ENCODE results near the gene FKBP11. TPM values are rescaled to one million over a fixed set of nuclear protein-coding genes. Genes with fewer than 3 reads are reported as not detected.

FKBP11 gene
- total RNA-seq, 2 donors from 2014 or later, result 30.1 to 30.7 TPM

DNA sequence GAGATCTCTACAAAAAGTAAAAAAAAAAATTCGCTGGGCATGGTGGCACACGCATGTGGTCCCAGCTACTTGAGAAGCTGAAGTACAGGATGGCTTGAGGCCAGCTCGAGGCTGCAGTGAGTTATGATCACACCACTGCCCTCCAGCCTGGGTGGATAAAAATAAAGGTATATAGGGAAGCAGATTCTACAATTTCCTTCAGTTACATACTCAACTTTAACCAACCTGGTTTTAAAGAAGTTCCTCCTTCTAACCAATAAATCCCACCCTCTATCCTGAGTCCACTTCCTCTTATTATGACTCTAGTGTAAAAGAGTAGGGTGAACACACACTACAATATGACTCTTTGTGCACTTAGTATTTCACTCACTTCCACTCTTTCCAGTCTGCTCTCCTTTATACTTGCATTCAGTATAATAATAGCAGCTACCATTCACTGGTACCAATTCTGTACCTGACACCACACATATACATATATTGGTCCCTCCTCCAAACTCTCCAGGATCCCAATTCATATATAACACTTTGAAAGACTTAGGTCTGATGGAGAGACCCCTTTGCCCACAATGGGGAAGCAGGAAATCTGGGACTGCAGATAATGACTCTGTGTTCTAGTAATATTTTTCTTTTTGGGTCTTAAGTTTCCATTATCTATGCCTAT, 29.7 kb upstream of the FKBP11 start:
- Mint-ChIP-seq H3K9me3 (no peaks in the 10 kb centered on the region), H3K27me3 (ENCODE audit: insufficient read depth) (no peaks in the 10 kb centered on the region), H3K27ac (no peak overlapping the region), H3K36me3 (ENCODE audit: low read depth) (peaks cover 39% of the 10 kb centered on the region), H3K4me3 (peak overlapping the region; percentile 98), H3K4me1 (peaks cover 17% of the 10 kb centered on the region)
- H3K4me3 ChIP-seq (ENCODE audit: low read length), result peak overlapping the region; percentile 96
- peaks cover 5% of the 10 kb centered on the region for H3K4me1 ChIP-seq (ENCODE audit: control insufficient read depth, insufficient read depth, low read length)
- no peak for DNase-seq
- H3K9ac ChIP-seq (ENCODE audit: extremely low read depth, low read length, poor library complexity, severe bottlenecking), result no peak overlapping the region
- WGBS, 2 experiments (ENCODE audit: insufficient coverage in 1 of 2, insufficient read length in 1 of 2), result 92 to 95% methylated on average over 2 to 3 of the region's 3 CpGs
- no peaks in the 10 kb centered on the region for H3K9me3 ChIP-seq (ENCODE audit: control insufficient read depth, low read length)
- no peaks in the 10 kb centered on the region for H3K27me3 ChIP-seq (ENCODE audit: control insufficient read depth, insufficient read depth, low read length, poor library complexity, severe bottlenecking)
- peaks cover 46% of the 10 kb centered on the region for H3K36me3 ChIP-seq (ENCODE audit: control insufficient read depth, insufficient read depth, low read length)
- no peak overlapping the region for H3K27ac ChIP-seq (ENCODE audit: low read depth, low read length)
- TF ChIP-seq, protein P1, sequence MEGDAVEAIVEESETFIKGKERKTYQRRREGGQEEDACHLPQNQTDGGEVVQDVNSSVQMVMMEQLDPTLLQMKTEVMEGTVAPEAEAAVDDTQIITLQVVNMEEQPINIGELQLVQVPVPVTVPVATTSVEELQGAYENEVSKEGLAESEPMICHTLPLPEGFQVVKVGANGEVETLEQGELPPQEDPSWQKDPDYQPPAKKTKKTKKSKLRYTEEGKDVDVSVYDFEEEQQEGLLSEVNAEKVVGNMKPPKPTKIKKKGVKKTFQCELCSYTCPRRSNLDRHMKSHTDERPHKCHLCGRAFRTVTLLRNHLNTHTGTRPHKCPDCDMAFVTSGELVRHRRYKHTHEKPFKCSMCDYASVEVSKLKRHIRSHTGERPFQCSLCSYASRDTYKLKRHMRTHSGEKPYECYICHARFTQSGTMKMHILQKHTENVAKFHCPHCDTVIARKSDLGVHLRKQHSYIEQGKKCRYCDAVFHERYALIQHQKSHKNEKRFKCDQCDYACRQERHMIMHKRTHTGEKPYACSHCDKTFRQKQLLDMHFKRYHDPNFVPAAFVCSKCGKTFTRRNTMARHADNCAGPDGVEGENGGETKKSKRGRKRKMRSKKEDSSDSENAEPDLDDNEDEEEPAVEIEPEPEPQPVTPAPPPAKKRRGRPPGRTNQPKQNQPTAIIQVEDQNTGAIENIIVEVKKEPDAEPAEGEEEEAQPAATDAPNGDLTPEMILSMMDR (conservative IDR thresholded peaks at IDR 0.05), result no peak

DNA sequence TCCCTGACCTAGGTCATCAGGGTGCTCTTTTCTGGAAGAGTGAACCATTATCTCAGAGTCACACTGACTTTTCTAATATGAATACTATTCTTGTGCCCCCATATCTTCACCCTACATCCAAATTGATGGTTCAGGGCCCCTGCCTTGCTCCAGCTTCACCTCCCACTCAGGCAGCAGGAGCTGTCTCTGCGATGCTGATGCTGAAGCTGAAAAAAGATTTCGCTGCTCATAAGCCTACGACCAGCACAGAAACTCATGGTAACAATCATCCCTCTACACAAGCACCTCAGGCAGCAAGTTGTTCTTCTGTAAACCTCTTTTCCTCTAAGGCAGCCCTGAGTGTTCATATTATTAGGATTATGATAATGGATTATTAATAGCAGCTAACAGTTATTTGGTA, 28.8 kb upstream of the FKBP11 start:
- Histone ChIP-seq H3K4me1 (ENCODE audit: control insufficient read depth, insufficient read depth, low read length) (peaks cover 5% of the 10 kb centered on the region), H3K9me3 (ENCODE audit: control insufficient read depth, low read length) (no peaks in the 10 kb centered on the region), H3K36me3 (ENCODE audit: control insufficient read depth, insufficient read depth, low read length) (peaks cover 53% of the 10 kb centered on the region), H3K4me3 (ENCODE audit: low read length) (peak overlapping the region; percentile 96), H3K27ac (ENCODE audit: low read depth, low read length) (no peak overlapping the region), H3K27me3 (ENCODE audit: control insufficient read depth, insufficient read depth, low read length, poor library complexity, severe bottlenecking) (no peaks in the 10 kb centered on the region), H3K9ac (ENCODE audit: extremely low read depth, low read length, poor library complexity, severe bottlenecking) (no peak overlapping the region)
- H3K27me3 Mint-ChIP-seq (ENCODE audit: insufficient read depth), result no peaks in the 10 kb centered on the region
- H3K36me3 Mint-ChIP-seq (ENCODE audit: low read depth), result peaks cover 46% of the 10 kb centered on the region
- TF ChIP-seq, protein P1 (conservative IDR thresholded peaks at IDR 0.05), result no peak
- no peak overlapping the region for H3K4me3 Mint-ChIP-seq
- no peak for DNase-seq
- H3K9me3 Mint-ChIP-seq, result no peaks in the 10 kb centered on the region
- H3K27ac Mint-ChIP-seq, result no peak overlapping the region
- peaks cover 17% of the 10 kb centered on the region for H3K4me1 Mint-ChIP-seq
- WGBS, 2 experiments (ENCODE audit: insufficient coverage in 1 of 2, insufficient read length in 1 of 2), result 95 to 98% methylated on average over 3 of the region's 3 CpGs

DNA sequence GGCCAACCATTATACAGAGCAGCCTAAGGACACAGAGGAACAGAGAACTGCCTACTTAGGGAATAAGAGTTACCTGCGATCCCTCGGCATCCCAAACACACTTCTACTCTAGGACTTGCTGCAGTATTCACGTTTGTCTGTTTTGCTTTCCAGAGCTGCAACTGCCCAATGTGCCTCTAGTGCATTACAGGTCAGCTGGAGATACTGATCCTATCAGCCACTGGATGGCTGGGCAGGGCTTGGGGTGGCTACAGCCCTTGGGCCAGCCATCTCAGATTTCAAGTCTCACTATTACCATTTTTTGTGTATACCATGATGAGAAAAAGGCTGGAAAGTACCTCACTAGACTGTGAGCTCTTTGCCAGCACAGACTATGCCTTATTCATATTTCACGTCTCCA, 27.4 kb upstream of the FKBP11 start:
- no peaks in the 10 kb centered on the region for H3K9me3 ChIP-seq (ENCODE audit: control insufficient read depth, low read length)
- no peaks in the 10 kb centered on the region for H3K27me3 ChIP-seq (ENCODE audit: control insufficient read depth, insufficient read depth, low read length, poor library complexity, severe bottlenecking)
- peaks cover 63% of the 10 kb centered on the region for H3K36me3 ChIP-seq (ENCODE audit: control insufficient read depth, insufficient read depth, low read length)
- Mint-ChIP-seq H3K4me1 (peaks cover 13% of the 10 kb centered on the region), H3K36me3 (ENCODE audit: low read depth) (peaks cover 50% of the 10 kb centered on the region), H3K9me3 (no peaks in the 10 kb centered on the region), H3K27ac (no peak overlapping the region), H3K4me3 (no peak overlapping the region), H3K27me3 (ENCODE audit: insufficient read depth) (no peaks in the 10 kb centered on the region)
- WGBS, 2 experiments (ENCODE audit: insufficient coverage in 1 of 2, insufficient read length in 1 of 2), result 92 to 96% methylated on average over 3 to 4 of the region's 4 CpGs
- no peak overlapping the region for H3K4me3 ChIP-seq (ENCODE audit: low read length)
- H3K4me1 ChIP-seq (ENCODE audit: control insufficient read depth, insufficient read depth, low read length), result peaks cover 5% of the 10 kb centered on the region
- H3K9ac ChIP-seq (ENCODE audit: extremely low read depth, low read length, poor library complexity, severe bottlenecking), result no peak overlapping the region
- no peak for DNase-seq
- TF ChIP-seq, protein P1 (conservative IDR thresholded peaks at IDR 0.05), result no peak
- no peak overlapping the region for H3K27ac ChIP-seq (ENCODE audit: low read depth, low read length)
